ENCODE data around the gene NKAIN2. TPM values are rescaled to one million over a fixed set of nuclear protein-coding genes. Genes with fewer than 3 reads are reported as not detected.

Gene NKAIN2
- total and polyA plus RNA-seq, 7 donors, result under 0.01 to 4.4 (median 0.75) TPM; not detected in 1

DNA sequence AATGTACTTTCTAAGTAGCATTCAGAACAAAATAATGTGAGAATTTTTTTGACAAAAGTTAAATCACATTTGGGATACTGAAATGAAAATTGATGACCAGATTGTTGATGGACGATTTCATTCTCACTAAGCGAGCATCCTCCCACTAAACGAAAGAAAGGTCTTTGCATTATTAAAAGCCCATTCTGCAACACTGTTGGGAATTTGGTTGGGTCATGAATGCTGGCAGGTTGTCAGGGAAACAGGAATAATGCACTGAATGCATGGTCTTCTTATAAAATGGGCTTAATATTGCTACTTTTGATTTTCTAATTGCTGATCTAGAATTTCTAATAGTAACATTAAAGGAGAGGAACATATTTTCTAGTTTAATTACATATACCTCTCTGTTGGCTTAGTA lies 229.8 kb downstream of the NKAIN2 start:
- intact Hi-C loops (cut with DNase I), result no loop called here
- no peak overlapping the region for H3K27ac ChIP-seq
- no peak overlapping the region for H3K4me3 ChIP-seq
- no peaks in the 10 kb centered on the region for H3K9me3 ChIP-seq
- no peaks in the 10 kb centered on the region for H3K36me3 ChIP-seq
- TF ChIP-seq, protein P1, sequence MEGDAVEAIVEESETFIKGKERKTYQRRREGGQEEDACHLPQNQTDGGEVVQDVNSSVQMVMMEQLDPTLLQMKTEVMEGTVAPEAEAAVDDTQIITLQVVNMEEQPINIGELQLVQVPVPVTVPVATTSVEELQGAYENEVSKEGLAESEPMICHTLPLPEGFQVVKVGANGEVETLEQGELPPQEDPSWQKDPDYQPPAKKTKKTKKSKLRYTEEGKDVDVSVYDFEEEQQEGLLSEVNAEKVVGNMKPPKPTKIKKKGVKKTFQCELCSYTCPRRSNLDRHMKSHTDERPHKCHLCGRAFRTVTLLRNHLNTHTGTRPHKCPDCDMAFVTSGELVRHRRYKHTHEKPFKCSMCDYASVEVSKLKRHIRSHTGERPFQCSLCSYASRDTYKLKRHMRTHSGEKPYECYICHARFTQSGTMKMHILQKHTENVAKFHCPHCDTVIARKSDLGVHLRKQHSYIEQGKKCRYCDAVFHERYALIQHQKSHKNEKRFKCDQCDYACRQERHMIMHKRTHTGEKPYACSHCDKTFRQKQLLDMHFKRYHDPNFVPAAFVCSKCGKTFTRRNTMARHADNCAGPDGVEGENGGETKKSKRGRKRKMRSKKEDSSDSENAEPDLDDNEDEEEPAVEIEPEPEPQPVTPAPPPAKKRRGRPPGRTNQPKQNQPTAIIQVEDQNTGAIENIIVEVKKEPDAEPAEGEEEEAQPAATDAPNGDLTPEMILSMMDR (IDR thresholded peaks at IDR 0.05), result no peak
- H3K4me1 ChIP-seq, result no peaks in the 10 kb centered on the region
- WGBS, 2 donors, result 89 to 90% methylated on average over 3 of the region's 3 CpGs
- no peak for DNase-seq
- no peaks in the 10 kb centered on the region for H3K27me3 ChIP-seq

DNA sequence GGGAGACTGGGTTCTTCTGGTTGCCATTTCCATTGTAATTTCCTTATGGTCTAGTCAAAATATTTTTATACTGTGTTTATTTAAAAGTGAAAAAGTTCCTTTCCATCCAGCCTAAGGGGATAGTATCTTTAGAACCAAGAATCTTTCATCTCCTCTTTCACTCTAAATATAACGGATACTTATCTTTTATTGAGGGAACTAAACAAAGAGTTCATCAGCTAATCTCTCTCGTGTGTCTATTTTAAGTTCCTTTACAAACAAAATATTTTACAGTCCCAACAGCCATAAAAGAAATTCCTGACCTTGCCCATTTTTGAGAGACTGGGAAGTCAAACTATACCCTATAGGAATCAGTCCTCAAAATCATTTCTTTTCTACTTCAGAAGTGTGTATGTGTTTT lies 232.7 kb downstream of the NKAIN2 start:
- Histone ChIP-seq H3K4me3 (no peak overlapping the region), H3K4me1 (no peaks in the 10 kb centered on the region), H3K9me3 (no peaks in the 10 kb centered on the region), H3K36me3 (no peaks in the 10 kb centered on the region), H3K27ac (no peak overlapping the region), H3K27me3 (no peaks in the 10 kb centered on the region)
- intact Hi-C loops (cut with DNase I), result no loop called here
- TF ChIP-seq EP300 (IDR thresholded peaks at IDR 0.05) (no peak), POLR2A (IDR thresholded peaks at IDR 0.05) (no peak), POLR2AphosphoS5 (IDR thresholded peaks at IDR 0.05) (no peak)
- TF ChIP-seq, protein P1 (IDR thresholded peaks at IDR 0.05), result no peak
- no peak for DNase-seq
- WGBS, 2 donors, result 9 to 51% methylated on average over 2 of the region's 2 CpGs

DNA sequence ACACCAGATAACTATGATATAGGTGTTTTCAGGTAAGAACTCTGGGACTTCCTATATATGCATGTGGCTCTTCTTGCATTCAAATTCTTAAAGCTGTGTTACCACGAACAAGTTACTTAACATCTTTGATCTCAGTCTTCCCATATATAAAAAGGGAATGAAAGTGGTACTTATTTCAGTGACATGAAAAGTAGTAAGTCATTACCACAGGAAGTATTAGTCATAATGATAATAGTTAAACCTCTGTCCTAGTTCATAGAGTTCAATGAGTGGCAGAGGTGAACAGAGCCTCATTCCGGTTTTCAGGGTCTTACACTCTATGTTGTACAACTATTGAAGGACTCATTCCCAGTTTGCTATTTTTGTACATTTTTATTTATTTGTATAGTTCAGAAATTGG lies 237.0 kb downstream of the NKAIN2 start:
- Histone ChIP-seq H3K9me3 (no peaks in the 10 kb centered on the region), H3K4me3 (no peak overlapping the region), H3K27ac (no peak overlapping the region), H3K4me1 (no peaks in the 10 kb centered on the region), H3K27me3 (no peaks in the 10 kb centered on the region), H3K36me3 (no peaks in the 10 kb centered on the region)
- 64 to 74% methylated on average over 2 of the region's 2 CpGs for WGBS, 2 donors
- no peak for DNase-seq
- intact Hi-C loops (cut with DNase I), result no loop called here
- TF ChIP-seq EP300 (IDR thresholded peaks at IDR 0.05) (no peak), POLR2AphosphoS5 (IDR thresholded peaks at IDR 0.05) (no peak), POLR2A (IDR thresholded peaks at IDR 0.05) (no peak)
- TF ChIP-seq, protein P1 (IDR thresholded peaks at IDR 0.05), result no peak

DNA sequence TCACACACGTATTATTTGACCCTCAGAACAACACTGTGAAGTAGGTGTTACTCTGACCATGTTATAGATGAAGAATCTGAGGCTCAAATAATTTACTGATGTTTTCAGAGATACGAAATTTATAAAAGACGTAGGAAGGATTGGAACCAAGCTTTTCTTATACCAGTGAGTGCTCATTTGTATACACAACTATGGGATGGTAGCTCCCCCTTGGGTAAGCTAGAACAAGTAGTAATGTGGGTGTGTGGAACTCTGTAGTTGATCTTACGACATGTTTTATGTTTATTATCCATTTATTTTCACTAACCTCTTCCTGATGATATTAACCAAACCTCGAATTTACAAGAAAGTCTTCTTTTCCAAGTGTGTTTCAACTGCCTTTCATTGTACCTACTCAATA lies 248.5 kb downstream of the NKAIN2 start:
- intact Hi-C loops (cut with DNase I), result no loop called here
- Histone ChIP-seq H3K36me3 (no peaks in the 10 kb centered on the region), H3K4me3 (no peak overlapping the region), H3K27me3 (no peaks in the 10 kb centered on the region), H3K9me3 (no peaks in the 10 kb centered on the region), H3K4me1 (peaks cover 0 to 5% (median 0%) of the 10 kb centered on the region in 4 donors), H3K27ac (no peak overlapping the region)
- TF ChIP-seq POLR2A (IDR thresholded peaks at IDR 0.05) (no peak), EP300 (IDR thresholded peaks at IDR 0.05) (no peak), POLR2AphosphoS5 (IDR thresholded peaks at IDR 0.05) (no peak)
- TF ChIP-seq, protein P1 (IDR thresholded peaks at IDR 0.05), result no peak
- no peak for DNase-seq
- 60 to 76% methylated on average over 5 of the region's 5 CpGs for WGBS, 2 donors

DNA sequence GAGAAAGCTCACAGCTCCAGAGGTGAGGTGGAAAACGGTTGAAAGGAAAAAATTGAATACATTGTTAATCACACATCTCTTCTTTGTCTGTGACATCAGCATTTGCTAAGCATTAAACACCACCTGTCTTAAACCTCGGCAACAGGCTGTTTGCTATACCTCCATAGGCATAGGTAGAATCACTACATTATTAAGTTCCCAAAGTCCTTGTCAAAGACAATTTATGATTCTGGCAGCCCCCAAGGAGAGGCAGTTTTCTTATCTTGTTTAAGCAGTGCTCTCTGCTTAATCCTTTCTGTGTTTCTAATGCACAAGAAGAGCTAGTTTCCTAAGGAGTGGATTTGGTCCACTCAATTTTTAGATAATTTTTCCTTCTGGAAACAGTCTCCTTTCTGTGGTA lies 249.7 kb downstream of the NKAIN2 start:
- no peak for DNase-seq
- H3K9me3 ChIP-seq, result no peaks in the 10 kb centered on the region
- TF ChIP-seq POLR2AphosphoS5 (IDR thresholded peaks at IDR 0.05), result no peak
- TF ChIP-seq POLR2A (IDR thresholded peaks at IDR 0.05), result no peak
- TF ChIP-seq, protein P1 (IDR thresholded peaks at IDR 0.05), result no peak
- TF ChIP-seq EP300 (IDR thresholded peaks at IDR 0.05), result no peak
- peaks cover 0 to 5% (median 0%) of the 10 kb centered on the region in 4 donors for H3K4me1 ChIP-seq
- H3K36me3 ChIP-seq, result no peaks in the 10 kb centered on the region
- intact Hi-C loops (cut with DNase I), result no loop called here
- no peak overlapping the region for H3K27ac ChIP-seq
- H3K4me3 ChIP-seq, result no peak overlapping the region
- 58 to 78% methylated on average over 2 of the region's 2 CpGs for WGBS, 2 donors
- no peaks in the 10 kb centered on the region for H3K27me3 ChIP-seq

All from sigmoid colon (tissue), 7 donors.